Mammary epithelial cell (primary cell): ENCODE results near the gene PSME4.

Experiments used
- CTCF ChIP-seq, 2 donors: IDR thresholded peaks in 1 of 2; conservative IDR thresholded peaks in 1 of 2; 2 replicates each; pipeline ENCODE4 v1.5.1; 2011 to 2012; ENCODE audit warnings: inconsistent platforms in 2 of 2, low read length in 2 of 2, mild to moderate bottlenecking in 2 of 2, control low read depth in 1 of 2, low read depth in 1 of 2; ENCODE audit not compliant: insufficient read depth in 1 of 2; ENCODE audit errors: extremely low read depth in 1 of 2
- EZH2 ChIP-seq: IDR thresholded peaks from 2 replicates; pipeline ENCODE4 v1.6.1; 2012; ENCODE audit warnings: low read length, inconsistent platforms, borderline replicate concordance

- TF ChIP-seq CTCF (conservative IDR thresholded peaks at IDR 0.05 in 1 of 2, IDR thresholded peaks at IDR 0.05 in 1 of 2; ENCODE audit: extremely low read depth in 1 of 2, insufficient read depth in 1 of 2, low read depth in 1 of 2, low read length in 2 of 2) (no peak), EZH2 (no peak)
Observed at GRCh38 chr2:53867169-53867568, 103.6 kb downstream of the PSME4 start.
